Nephron (organoid): ENCODE measurements around the gene SCAMP5.
A peak's percentile ranks its signal among the peaks of the same experiment; 100 is the strongest.

Experiments used
- H3K27ac Mint-ChIP-seq, 3 experiments: 2 replicates each; pipeline ENCODE4 v1.8.0; 2020; ENCODE audit warnings: mixed read lengths in 3 of 3, mild to moderate bottlenecking in 2 of 3, moderate library complexity in 1 of 3
- H3K27me3 Mint-ChIP-seq: 2 replicates; pipeline ENCODE4 v1.8.0; 2021; ENCODE audit warnings: low read depth, mild to moderate bottlenecking, moderate library complexity, mixed read lengths
- H3K36me3 Mint-ChIP-seq: 2 replicates; pipeline ENCODE4 v1.8.0; 2020; ENCODE audit warnings: low read depth, mixed read lengths
- H3K4me1 Mint-ChIP-seq: 2 replicates; pipeline ENCODE4 v1.8.0; 2020; ENCODE audit warnings: mixed read lengths
- H3K4me3 Mint-ChIP-seq, 3 experiments: 2 replicates each; pipeline ENCODE4 v1.8.0; 2020; ENCODE audit warnings: mild to moderate bottlenecking in 3 of 3, mixed read lengths in 3 of 3, moderate library complexity in 2 of 3
- H3K9me3 Mint-ChIP-seq: 2 replicates; pipeline ENCODE4 v1.8.0; 2020; ENCODE audit warnings: mixed read lengths
- TF ChIP-seq, protein P1 (sequence below), 3 experiments: fragments of 200-600 bp; sonication (generic); IDR thresholded peaks; one replicate each; pipeline ENCODE4 v1.5.0; 2021; ENCODE audit warnings: antibody characterized with exemption in 3 of 3; ENCODE audit not compliant: unreplicated experiment in 3 of 3

SCAMP5 gene

DNA sequence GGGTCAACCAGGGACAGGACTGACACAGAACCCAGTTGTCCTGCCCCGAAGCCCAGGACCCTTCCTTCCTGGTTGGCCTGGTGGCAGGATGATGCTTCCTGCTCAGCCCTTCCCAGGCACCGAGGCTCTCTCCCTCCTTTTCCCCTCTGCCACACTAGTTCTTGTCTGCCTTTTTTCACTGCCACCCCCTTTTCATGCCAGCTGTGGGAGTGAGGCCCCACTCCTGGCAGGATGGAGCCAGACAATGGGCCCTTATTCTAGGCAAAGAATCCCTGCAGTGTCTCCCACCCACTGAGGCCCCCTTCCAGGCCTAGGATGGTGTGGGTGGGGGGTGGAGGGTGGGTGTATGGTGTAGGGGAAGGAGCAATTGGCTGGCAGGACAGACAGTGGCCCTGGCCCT lies 1.1 kb upstream of the SCAMP5 start:
- peaks cover 5% of the 10 kb centered on the region for H3K36me3 Mint-ChIP-seq
- no peaks in the 10 kb centered on the region for H3K9me3 Mint-ChIP-seq

DNA sequence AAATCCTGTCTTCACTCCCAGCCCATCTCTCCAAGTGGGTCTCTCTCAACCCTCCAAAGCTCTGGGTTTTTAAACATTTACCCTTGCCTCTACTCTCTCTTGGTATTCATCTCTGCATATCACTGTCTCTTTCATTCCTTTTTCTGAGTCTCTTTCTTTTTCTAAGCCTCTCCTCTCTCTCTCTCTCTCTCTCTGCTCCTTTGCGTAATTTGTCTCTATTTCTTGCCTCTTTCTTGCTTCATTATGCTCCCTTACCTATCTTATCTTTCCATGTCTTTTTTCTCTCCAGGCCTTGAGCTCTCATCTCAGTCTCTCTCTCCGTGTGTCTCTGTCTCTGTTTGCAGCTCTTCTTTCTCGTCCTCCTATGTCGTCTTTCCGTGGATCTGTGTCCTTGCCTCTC lies 678 bp upstream of the SCAMP5 start:
- H3K4me1 Mint-ChIP-seq = peaks cover 6% of the 10 kb centered on the region
- no peak overlapping the region for H3K27ac Mint-ChIP-seq
- H3K4me3 Mint-ChIP-seq = peak overlapping the region; percentile 79 to 81 (median 79)
- peaks cover 5% of the 10 kb centered on the region for H3K36me3 Mint-ChIP-seq
- TF ChIP-seq, protein P1, sequence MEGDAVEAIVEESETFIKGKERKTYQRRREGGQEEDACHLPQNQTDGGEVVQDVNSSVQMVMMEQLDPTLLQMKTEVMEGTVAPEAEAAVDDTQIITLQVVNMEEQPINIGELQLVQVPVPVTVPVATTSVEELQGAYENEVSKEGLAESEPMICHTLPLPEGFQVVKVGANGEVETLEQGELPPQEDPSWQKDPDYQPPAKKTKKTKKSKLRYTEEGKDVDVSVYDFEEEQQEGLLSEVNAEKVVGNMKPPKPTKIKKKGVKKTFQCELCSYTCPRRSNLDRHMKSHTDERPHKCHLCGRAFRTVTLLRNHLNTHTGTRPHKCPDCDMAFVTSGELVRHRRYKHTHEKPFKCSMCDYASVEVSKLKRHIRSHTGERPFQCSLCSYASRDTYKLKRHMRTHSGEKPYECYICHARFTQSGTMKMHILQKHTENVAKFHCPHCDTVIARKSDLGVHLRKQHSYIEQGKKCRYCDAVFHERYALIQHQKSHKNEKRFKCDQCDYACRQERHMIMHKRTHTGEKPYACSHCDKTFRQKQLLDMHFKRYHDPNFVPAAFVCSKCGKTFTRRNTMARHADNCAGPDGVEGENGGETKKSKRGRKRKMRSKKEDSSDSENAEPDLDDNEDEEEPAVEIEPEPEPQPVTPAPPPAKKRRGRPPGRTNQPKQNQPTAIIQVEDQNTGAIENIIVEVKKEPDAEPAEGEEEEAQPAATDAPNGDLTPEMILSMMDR (IDR thresholded peaks at IDR 0.05; ENCODE audit: unreplicated experiment in 3 of 3) = no peak
- no peaks in the 10 kb centered on the region for H3K9me3 Mint-ChIP-seq
- H3K27me3 Mint-ChIP-seq = peaks cover 37% of the 10 kb centered on the region

More for the DNA sequence above, 1.1 kb upstream of the SCAMP5 start:
- no peak overlapping the region for H3K4me3 Mint-ChIP-seq
- H3K27ac Mint-ChIP-seq = no peak overlapping the region
- peaks cover 42% of the 10 kb centered on the region for H3K27me3 Mint-ChIP-seq
- H3K4me1 Mint-ChIP-seq = peaks cover 6% of the 10 kb centered on the region
- TF ChIP-seq, protein P1 (IDR thresholded peaks at IDR 0.05; ENCODE audit: unreplicated experiment in 3 of 3) = no peak

DNA sequence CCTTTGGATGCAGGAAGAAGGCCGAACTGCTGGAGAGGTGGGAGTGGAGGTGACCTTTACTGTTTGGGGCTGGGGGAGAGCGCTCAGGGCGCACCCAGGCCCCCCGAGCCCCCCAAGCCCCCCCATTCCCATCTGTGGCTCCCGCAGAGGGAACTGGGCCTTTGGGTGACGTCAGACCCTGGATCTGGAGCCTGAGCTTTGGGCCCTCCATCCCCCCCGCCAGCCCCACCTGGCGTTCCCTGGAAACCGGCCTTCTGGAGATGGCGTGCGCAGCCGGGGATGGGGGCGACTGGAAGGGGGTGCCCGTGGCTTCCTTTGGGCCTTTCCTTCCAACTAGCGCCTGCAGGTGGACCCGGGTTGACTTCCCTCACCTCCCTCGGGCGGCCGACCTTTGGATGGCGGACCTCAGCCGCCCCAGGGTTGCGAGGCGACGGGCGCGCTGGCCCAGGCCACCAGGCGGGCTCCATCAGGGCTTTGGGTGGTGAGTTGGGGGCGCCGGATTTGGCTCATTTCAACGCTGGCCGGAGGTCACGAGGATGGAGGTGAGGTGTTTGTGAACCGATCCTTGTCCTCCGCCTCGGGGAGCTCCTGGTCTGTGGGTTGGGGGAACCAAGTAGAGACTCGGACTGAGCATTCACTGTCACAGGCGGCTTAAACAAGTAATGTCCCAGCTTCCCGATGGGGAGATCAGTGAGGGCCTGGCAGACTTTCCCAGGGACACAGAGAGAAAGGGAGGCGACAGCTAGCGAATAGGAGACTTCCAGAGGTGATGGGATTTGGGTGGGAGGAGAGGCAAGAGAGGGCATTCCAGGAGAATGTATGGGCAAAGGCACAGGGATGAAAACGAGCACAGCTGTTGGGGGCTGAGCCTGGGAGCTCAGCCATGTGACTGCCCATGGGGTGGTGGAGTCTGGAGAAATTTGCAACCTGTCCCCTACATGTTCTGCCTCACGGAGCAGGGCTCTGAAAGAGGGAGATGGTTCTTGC lies 709 bp downstream of the SCAMP5 start:
- TF ChIP-seq, protein P1 (IDR thresholded peaks at IDR 0.05; ENCODE audit: unreplicated experiment in 3 of 3) = no peak
- peak overlapping the region; percentile 76 to 81 (median 79) for H3K4me3 Mint-ChIP-seq
- no peak overlapping the region for H3K27ac Mint-ChIP-seq
- H3K9me3 Mint-ChIP-seq = no peaks in the 10 kb centered on the region
- peaks cover 6% of the 10 kb centered on the region for H3K4me1 Mint-ChIP-seq
- peaks cover 5% of the 10 kb centered on the region for H3K36me3 Mint-ChIP-seq
- peaks cover 35% of the 10 kb centered on the region for H3K27me3 Mint-ChIP-seq

DNA sequence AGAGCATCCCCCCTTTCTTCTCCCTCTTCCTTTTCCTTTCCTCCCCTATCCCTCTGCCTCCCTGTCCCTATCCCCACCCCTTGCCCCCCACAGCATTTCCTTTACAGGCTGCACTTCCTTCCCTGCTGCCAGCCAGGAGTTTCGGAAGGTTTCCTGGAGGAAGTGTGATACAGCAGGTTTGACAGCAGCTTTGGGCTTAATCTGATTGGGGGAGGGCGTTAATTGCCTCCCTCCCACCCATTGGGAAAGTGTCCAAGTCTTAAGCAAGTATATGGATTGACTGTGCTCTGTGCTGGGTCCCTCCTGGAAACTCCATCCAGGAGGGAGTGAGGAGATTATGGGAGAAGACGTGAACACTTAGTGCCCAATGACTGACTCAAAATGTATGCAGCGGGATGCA lies 1.8 kb downstream of the SCAMP5 start:
- Mint-ChIP-seq H3K36me3 (peaks cover 5% of the 10 kb centered on the region), H3K27me3 (peaks cover 27% of the 10 kb centered on the region), H3K9me3 (no peaks in the 10 kb centered on the region), H3K4me1 (peaks cover 6% of the 10 kb centered on the region), H3K4me3 (peak overlapping the region; percentile 76 to 81 (median 76)), H3K27ac (no peak overlapping the region)
- TF ChIP-seq, protein P1 (IDR thresholded peaks at IDR 0.05; ENCODE audit: unreplicated experiment in 3 of 3) = no peak

DNA sequence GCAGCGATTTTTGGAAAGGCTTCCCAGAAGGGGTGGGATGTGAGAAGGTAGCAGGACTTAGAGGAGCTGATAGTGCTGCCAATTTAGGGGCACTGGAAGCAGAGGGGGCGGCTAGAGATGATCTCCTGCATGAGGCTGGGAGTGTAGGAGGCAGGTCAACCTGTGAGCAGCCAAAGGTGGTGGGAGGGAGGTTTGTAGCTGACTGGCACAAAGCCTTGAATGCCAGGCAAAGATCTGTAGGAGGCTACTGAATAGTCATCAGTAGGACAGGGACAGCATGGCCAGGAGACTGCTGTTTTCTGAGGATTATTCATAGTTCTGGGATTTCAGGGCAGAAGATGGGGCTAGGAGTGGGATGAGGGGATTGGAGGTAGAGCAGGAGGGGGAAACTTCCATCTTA lies 2.2 kb downstream of the SCAMP5 start:
- Mint-ChIP-seq H3K36me3 (peaks cover 5% of the 10 kb centered on the region), H3K27me3 (peaks cover 27% of the 10 kb centered on the region), H3K27ac (no peak overlapping the region), H3K9me3 (no peaks in the 10 kb centered on the region), H3K4me1 (peaks cover 6% of the 10 kb centered on the region), H3K4me3 (peak overlapping the region in 2 of 3 experiments; percentile 22 to 33)
- TF ChIP-seq, protein P1 (IDR thresholded peaks at IDR 0.05; ENCODE audit: unreplicated experiment in 3 of 3) = no peak
